ENCODE results near the gene CRIP3. TPM values are rescaled to one million over a fixed set of nuclear protein-coding genes. Genes with fewer than 3 reads are reported as not detected.

Gene CRIP3
- total and polyA plus RNA-seq, 2 of the 13 experiments (the other 11 are each of a cell fraction or from before 2014, with no cell fraction given) = 6.3 to 9.3 TPM

- TF ChIP-seq RFX1 (IDR thresholded peaks at IDR 0.05) (no peak), ZNF33B (CRISPR knock-in tag; IDR thresholded peaks at IDR 0.05) (peak; percentile 38; the same call in 1 of the 2 replicates), CHD2 (IDR thresholded peaks at IDR 0.05; ENCODE audit: low read depth, low read length) (no peak), MEIS1 (CRISPR knock-in tag; IDR thresholded peaks at IDR 0.05; ENCODE audit: borderline replicate concordance) (peak; percentile 14; the same call in 1 of the 2 replicates), ZNF225 (CRISPR knock-in tag; IDR thresholded peaks at IDR 0.05) (0 out of 2 replicates have a peak, but pooled peaks have one; percentile 11), DBP (CRISPR knock-in tag; IDR thresholded peaks at IDR 0.05; ENCODE audit: not compliant biosample characterization) (no peak), ZNF652 (CRISPR knock-in tag; IDR thresholded peaks at IDR 0.05; ENCODE audit: borderline replicate concordance, low read depth) (no peak), STAT6 (CRISPR knock-in tag; IDR thresholded peaks at IDR 0.05; ENCODE audit: borderline replicate concordance) (no peak), ZNF619 (CRISPR knock-in tag; IDR thresholded peaks at IDR 0.05) (no peak), ZNF264 (CRISPR knock-in tag; IDR thresholded peaks at IDR 0.05) (no peak), ZBTB14 (CRISPR knock-in tag; IDR thresholded peaks at IDR 0.05) (no peak), ZNF382 (CRISPR knock-in tag; IDR thresholded peaks at IDR 0.05; ENCODE audit: borderline replicate concordance) (no peak), ZNF891 (CRISPR knock-in tag; IDR thresholded peaks at IDR 0.05) (peak; percentile 71), ZBTB49 (CRISPR knock-in tag; IDR thresholded peaks at IDR 0.05; ENCODE audit: borderline replicate concordance) (no peak), KLF11 (CRISPR knock-in tag; IDR thresholded peaks at IDR 0.05) (no peak), ZNF484 (CRISPR knock-in tag; IDR thresholded peaks at IDR 0.05; ENCODE audit: borderline replicate concordance, low read depth) (no peak), TRIM24 (CRISPR knock-in tag; IDR thresholded peaks at IDR 0.05) (no peak), NFKBIZ (CRISPR knock-in tag; IDR thresholded peaks at IDR 0.05) (0 out of 2 replicates have a peak, but pooled peaks have one; percentile 15), ZNF839 (CRISPR knock-in tag; IDR thresholded peaks at IDR 0.05; ENCODE audit: borderline replicate concordance) (0 out of 2 replicates have a peak, but pooled peaks have one; percentile 49), ZNF33A (CRISPR knock-in tag; IDR thresholded peaks at IDR 0.05; ENCODE audit: borderline replicate concordance) (no peak), HNRNPH1 (optimal IDR thresholded peaks at IDR 0.05; ENCODE audit: low read depth, low read length) (no peak), ZFP36L2 (CRISPR knock-in tag; IDR thresholded peaks at IDR 0.05) (no peak), ZNF766 (CRISPR knock-in tag; IDR thresholded peaks at IDR 0.05; ENCODE audit: borderline replicate concordance) (no peak)
Observed at GRCh38 chr6:43287717-43288679, 20.6 kb downstream of the CRIP3 start (continued).
